Activated CD8-positive, alpha-beta memory T cell treated with anti-CD3 and anti-CD28 coated beads, Interleukin-2, amount 50 U/mL, for 24 hours (primary cell): ENCODE results near the gene AMER1.

Source experiments
- DNase-seq: peaks from one replicate; pipeline ENCODE4 v3.0.0-alpha.2; 2020; ENCODE audit errors: extremely low read depth

The AMER1 gene

DNA sequence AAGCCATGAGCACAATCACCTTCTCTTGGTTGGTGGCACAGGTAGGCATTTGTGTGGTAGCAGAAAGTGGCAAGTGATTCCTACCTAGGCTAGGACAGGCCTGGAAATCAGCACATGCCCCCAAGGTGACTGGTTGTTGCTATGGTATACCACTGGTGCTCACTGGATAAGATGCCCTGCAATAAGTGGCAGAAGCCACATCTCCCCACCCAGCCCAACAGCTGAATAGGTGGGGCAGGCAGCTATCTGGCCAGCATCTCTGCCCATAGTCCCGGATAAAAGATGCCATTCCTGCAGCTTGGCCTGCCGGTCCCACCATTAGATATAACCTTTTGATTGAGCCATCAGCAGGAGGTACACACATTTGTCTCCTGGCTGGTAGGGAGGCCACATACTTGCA is 21.1 kb downstream of the AMER1 start:
- DNase-seq, result no peak

- DNase-seq, result no peak
Measured at GRCh38 chrX:64182208-64182607, 23.3 kb downstream of the AMER1 start.

- DNase-seq, result no peak
Measured at GRCh38 chrX:64176876-64177275, 28.6 kb downstream of the AMER1 start.

- DNase-seq, result no peak
Measured at GRCh38 chrX:64169988-64170387, 35.5 kb downstream of the AMER1 start.

DNA sequence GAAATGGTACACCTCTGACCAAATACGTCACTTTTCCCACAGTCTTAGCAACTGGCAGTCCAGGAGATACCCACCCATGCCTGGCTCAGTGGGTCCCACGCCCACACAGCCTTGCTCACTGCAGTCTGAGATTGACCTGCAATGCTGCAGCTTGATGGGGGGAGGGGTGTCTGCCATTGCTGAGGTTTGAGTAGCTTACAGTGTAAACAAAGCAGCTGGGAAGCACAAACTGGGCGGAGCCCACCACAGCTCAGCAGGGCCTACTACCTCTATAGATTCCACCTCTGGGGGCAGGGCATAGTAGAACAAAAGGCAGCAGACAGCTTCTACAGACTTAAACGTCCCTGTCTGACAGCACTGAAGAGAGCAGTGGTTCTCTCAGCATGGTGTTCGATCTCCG is 52.7 kb downstream of the AMER1 start:
- DNase-seq, result no peak

- no peak for DNase-seq
Measured at GRCh38 chrX:64151911-64152310, 53.6 kb downstream of the AMER1 start.

- no peak for DNase-seq
Measured at GRCh38 chrX:64150775-64151174, 54.7 kb downstream of the AMER1 start.
